ENCODE measurements around the gene OTOF.

Gene OTOF

GRCh38 chr2:26477911-26478253 is at the start of gene OTOF:
OTOF (minus strand) TSS chr2:26478124.
- no peak for DNase-seq

- DNase-seq = no peak
Measured at GRCh38 chr2:26526589-26526988, 48.7 kb upstream of the OTOF start.

GRCh38 chr2:26526105-26526504 is 48.2 kb upstream of the OTOF start:
- no peak for DNase-seq

GRCh38 chr2:26523750-26524149 is 45.8 kb upstream of the OTOF start:
- DNase-seq = no peak

GRCh38 chr2:26522751-26523171 is 44.8 kb upstream of the OTOF start:
- DNase-seq = no peak

GRCh38 chr2:26522325-26522724 is 44.4 kb upstream of the OTOF start:
- no peak for DNase-seq

GRCh38 chr2:26521913-26522180 is 43.9 kb upstream of the OTOF start:
- no peak for DNase-seq

GRCh38 chr2:26521054-26521912 is 43.4 kb upstream of the OTOF start:
- DNase-seq = no peak

- DNase-seq = no peak
Measured at GRCh38 chr2:26520148-26520449, 42.2 kb upstream of the OTOF start.

GRCh38 chr2:26519396-26520147 is 41.6 kb upstream of the OTOF start:
- DNase-seq = no peak

GRCh38 chr2:26516781-26517180 is 38.9 kb upstream of the OTOF start:
- DNase-seq = no peak

- no peak for DNase-seq
Measured at GRCh38 chr2:26516246-26516645, 38.3 kb upstream of the OTOF start.

- no peak for DNase-seq
Measured at GRCh38 chr2:26515771-26516170, 37.8 kb upstream of the OTOF start.

GRCh38 chr2:26514045-26514444 is 36.1 kb upstream of the OTOF start:
- no peak for DNase-seq

- DNase-seq = no peak
Measured at GRCh38 chr2:26513261-26513660, 35.3 kb upstream of the OTOF start.

GRCh38 chr2:26511466-26511865 is 33.5 kb upstream of the OTOF start:
- no peak for DNase-seq

- no peak for DNase-seq
Measured at GRCh38 chr2:26510344-26510973, 32.5 kb upstream of the OTOF start.

GRCh38 chr2:26509141-26509540 is 31.2 kb upstream of the OTOF start:
- no peak for DNase-seq

GRCh38 chr2:26507932-26508331 is 30.0 kb upstream of the OTOF start:
- no peak for DNase-seq

GRCh38 chr2:26507088-26507487 is 29.2 kb upstream of the OTOF start:
- no peak for DNase-seq

GRCh38 chr2:26506279-26506678 is 28.4 kb upstream of the OTOF start:
- DNase-seq = no peak

- no peak for DNase-seq
Measured at GRCh38 chr2:26504002-26504401, 26.1 kb upstream of the OTOF start.

GRCh38 chr2:26503231-26503880 is 25.4 kb upstream of the OTOF start:
- no peak for DNase-seq

- no peak for DNase-seq
Measured at GRCh38 chr2:26500406-26500805, 22.5 kb upstream of the OTOF start.

Data from KG1 (cell line).